ENCODE measurements around the gene PRDX3.

Gene PRDX3

DNA sequence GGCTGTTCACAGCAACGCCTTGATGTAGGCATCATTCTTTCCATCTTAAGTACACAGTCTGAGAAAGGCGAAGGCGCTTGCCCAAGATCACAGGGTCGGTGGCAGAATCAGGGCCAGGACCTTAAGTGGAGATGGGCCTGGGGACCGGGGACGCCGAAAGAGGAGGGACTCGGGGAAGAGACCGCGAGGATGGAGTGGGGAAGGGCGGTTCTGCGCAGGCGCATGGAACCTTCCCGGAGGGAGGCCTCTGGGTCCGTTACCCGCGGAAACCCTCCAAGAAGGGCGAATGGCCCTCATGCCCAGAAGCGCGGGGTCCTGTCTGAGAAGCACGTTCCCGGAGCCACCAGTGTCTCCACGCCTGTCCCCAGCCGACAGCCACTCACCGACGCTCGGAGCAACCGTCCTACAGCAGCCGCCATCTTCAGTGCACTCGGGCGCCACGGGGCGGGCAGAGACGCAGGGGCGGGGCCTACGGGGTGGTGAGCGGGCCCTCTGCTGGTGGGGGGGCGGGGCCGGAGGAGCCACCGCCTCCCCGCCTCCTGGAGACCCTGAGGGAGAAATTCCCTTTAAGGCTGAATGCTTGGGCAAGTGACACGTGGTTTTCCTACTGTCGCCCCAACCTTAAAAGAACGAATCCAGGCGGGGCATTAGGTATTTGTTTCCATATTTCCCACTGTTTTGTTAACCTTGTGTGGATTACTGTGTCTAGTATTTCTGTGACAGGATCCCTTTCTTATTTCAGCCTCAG lies at the start of gene PRDX3:
Gene PRDX3 (minus strand): TSS at position 441 of the 748 bp plus-strand sequence. CDS start 22 bp downstream, at position 419.
- in situ Hi-C loops (cut with MboI; ENCODE audit: low sequenced_read_pairs) = no loop called here

DNA sequence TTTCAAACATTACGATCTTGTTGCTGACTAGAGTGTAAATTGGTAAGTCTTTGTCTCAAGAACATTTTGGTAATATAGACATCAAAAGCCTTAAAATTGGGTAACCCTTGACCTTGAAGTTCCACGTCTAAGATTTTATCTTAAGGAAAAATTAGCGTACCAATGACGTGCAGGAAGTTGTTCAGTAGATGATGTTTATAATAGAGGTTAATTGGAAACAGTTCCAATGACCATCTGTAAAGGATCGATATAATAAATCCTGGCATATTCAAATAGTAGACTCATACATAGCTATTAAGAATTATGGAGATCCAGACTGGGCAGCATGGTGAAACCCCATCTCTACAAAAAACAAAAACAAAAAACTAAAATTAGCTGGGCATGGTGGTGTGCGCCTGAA lies 49.2 kb upstream of the PRDX3 start:
- in situ Hi-C loops (cut with MboI; ENCODE audit: low sequenced_read_pairs) = no loop called here

DNA sequence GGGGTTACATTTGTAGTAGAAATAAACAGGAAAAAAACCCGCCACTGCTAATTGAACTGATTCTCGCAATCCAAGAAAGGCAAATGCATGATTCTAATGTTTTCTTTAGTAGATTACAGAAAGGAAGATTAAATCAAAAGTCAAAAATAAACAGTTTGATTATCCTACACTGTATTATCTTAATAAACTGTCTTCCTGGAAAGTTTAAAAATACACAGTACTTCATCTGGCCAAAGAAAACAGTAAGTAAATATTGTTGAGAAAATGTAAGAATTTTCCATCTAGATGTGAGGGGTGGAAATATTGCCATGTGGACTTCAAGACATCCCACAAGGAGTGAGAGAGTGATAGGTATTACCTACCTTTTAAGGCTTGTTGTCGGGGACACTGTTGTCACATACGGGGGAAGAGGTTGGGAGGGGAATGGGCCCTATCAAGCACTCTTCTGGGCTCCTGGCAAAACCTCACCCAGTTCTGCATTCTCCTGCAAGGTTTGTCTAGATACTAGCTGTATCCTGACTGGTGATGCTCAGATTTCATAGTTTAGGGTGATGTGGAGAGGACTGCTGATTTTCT lies 46.6 kb upstream of the PRDX3 start:
- in situ Hi-C loops (cut with MboI; ENCODE audit: low sequenced_read_pairs) = no loop called here

DNA sequence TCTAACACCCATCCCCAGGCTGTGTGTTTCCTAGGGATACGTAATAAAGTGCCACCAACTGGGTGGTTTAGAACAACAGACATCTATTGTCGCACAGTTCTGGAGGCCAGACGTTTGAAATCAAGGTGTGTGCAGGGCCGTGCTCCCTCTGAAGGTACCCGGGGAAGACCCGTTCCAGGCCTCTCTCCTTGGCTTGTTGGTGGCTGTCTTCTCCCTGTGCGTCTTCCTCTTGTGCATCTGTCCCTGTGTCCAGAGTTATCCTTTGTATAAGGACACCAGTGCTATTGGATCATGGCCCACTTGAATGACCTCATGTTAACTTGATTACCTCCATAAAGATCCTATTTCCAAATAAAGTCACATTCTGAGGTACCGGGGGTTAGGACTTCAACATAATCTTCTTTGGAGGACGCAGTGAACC lies 44.4 kb upstream of the PRDX3 start:
- in situ Hi-C loops (cut with MboI; ENCODE audit: low sequenced_read_pairs) = no loop called here

DNA sequence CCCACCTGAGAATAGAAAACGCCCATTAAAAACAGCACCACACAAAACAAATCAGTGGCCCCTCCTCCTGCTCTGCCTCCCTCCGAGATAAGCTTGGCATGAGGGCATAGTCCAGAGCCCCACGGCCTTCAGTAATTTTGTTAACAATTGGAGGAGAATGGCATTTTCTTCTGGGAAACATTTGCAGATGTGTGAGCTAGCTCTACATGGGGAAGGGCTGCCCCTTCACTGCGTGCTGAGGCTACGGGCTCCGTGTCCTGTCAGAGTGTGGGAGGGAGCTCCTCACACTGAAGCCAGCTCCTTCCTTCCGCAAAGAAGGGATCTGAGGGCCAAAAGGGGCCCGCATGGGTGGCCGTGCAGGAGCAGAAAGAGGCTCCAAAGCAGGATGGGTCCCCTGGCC lies 43.9 kb upstream of the PRDX3 start:
- in situ Hi-C loops (cut with MboI; ENCODE audit: low sequenced_read_pairs) = no loop called here

DNA sequence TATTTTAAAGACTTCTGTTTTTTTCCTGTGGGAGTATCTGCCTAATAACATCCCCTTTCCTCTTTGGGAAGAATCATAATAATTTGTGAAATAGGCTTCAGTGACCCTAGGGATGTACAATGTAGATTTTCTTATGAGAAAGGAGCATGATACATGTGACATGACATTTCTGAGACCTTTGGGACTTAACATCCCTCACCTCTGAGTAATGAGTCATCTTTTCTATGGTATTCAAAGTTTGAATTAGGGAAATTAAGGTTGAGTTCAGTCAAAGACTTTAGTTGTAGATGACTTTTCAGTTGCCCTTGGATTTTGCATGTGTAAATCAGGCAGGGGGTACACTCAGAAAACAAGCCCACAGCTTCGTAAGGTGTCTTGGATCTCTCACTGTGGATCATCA lies 43.1 kb upstream of the PRDX3 start:
- in situ Hi-C loops (cut with MboI; ENCODE audit: low sequenced_read_pairs) = no loop called here

DNA sequence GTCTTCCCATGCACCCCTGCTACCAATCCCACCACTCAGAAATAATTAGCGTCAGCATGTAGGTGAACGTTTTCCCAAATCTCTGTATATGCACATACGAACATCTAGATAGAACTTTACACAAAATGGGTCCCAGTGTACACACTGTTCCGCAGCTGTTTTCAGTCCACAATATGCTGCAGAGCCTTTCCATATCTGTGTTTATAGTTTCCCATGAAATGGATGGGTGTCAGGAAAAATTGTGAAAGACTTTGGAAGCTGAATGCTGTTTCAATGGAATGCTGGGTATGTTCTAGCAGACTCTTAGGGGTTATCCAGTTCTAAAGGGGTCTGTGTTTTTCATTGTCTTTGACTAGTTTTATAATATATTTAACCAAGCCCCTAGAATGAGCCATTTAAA lies 42.6 kb upstream of the PRDX3 start:
- in situ Hi-C loops (cut with MboI; ENCODE audit: low sequenced_read_pairs) = no loop called here

DNA sequence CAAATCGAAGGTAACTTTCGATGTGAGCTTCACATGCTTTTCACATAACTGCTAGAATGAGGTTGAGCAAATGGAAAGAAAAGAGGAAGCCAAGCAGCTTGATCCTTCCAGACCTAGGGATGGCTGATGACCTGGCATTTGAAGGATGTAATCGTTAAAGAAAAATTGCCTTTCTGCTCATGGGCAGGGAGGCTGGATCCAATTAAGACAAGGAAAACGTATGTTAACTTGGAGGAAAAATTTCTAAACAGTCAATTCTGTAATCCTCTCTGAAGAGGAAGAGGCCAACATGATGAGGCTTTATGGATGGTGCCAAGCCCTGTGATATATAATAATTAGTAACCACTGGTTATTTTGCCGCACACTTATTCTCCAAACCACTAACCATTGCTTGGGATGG lies 41.3 kb upstream of the PRDX3 start:
- in situ Hi-C loops (cut with MboI; ENCODE audit: low sequenced_read_pairs) = no loop called here

DNA sequence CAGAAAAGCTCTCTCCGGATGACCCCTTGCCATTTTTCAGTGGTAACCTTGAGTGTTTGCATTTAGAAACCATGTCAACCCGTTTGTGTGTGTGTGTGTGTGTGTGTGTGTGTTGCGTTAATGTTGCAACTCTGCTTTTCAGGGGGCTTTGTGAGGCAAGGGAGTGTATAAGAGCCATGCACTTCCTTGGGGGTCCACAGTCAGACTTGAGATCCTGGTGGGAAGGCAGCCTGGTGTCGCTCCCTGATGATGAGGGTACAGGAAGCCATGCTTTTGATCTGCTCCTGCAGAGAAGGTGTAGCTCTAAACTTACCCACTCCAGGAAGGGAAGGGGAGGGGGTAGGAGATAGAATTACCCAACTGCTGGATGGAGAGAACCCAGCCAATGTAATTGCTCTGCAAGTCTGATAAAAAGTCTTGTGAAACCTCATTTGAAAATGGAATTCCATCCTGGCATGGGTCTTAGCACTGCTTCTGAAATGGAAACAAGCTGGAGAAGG lies 39.4 kb upstream of the PRDX3 start:
- in situ Hi-C loops (cut with MboI; ENCODE audit: low sequenced_read_pairs) = no loop called here

DNA sequence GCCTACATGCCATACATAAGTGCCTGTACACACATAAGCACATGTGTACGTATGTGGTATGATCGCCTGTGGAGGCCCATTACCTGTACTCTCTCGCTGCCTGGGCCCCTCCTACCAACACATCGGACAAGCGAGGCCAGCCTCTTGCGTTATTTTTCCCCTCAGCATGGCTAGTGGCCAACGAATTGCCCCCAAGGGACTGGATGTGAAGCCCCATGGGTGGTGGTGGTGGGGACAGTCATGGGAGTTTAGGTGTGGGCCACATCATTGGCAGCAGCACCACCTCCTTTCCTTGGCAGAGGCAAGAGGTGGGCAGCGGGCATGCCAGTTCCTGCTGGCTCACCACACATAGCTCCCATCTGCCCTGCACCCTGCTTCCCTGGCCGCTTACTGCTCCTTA lies 38.8 kb upstream of the PRDX3 start:
- in situ Hi-C loops (cut with MboI; ENCODE audit: low sequenced_read_pairs) = no loop called here

DNA sequence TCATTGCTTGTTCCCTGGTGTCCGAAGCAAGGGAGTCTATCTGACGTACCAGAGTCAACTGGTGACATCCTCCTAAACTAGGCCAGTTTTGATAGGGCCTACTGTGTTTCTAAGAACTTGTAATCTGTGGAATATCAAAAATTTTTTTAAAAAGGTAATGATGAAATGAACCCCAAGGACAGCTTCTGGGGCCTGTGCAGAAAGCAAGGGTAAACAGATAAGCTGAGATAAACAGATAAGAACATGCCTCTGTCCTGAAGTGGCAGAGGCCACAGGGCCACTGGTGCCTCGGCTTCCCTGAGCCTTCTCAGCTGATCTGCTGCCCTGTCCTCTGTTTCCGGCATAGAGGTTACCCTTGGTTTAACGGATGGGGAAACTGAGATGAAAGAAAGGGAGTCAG lies 37.5 kb upstream of the PRDX3 start:
- in situ Hi-C loops (cut with MboI; ENCODE audit: low sequenced_read_pairs) = no loop called here

DNA sequence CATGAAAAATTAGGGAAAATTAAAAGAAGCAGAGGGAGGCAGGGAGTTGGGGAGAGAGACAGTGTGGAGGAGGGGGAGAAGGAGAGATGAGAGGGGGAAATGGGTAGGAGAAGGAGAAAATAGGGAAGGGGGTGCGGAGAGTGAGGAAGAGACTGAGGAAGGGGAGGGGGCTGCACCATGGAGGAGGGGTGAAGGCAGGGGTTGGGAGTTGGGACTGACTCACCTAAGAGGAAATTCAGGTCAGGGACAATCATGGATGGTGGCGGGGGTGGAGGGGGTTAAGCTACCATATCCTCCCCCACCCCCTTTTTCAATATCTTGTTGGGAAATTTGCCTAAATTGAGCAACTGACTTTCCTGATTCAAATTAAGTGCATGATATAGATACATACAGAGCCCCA lies 36.8 kb upstream of the PRDX3 start:
- in situ Hi-C loops (cut with MboI; ENCODE audit: low sequenced_read_pairs) = no loop called here

DNA sequence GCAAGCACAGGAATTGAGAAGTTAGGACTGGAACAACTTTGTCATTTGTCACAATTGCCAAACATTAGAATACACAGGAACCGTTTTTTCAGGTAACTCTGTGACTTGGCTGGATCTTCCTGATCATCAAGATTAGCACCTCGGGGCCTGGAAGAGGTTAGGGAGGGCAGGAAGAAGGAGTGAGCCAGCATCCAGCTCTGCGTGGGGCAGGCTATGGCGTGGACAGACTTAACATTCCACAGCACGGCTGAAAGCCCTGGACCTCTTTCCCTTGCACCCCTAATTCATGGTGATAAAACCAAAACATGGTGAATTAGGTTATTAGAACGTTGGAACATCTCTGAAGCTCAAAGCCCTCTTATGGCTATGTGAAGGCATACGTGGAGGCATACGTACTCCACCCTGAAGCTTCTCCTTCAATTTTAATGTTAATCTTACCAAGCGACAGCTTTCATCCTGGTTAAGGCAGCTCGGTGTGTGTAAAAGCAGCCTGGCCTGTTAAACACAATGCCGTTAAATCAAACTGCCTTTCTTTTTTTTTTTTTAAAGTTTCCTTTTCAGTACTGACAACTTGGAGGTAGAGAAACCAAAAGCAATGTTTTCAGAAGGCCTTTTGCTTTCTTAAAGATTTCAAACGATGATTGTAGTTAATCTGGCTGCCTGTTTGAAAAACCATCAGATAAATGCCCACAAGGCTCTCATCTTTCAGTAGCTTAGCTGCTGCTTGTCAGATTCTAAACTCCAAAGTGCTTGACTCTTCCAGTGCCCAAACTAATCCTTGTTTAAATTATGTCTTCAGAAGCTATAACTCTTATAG lies 33.2 kb upstream of the PRDX3 start:
- in situ Hi-C loops (cut with MboI; ENCODE audit: low sequenced_read_pairs) = no loop called here

DNA sequence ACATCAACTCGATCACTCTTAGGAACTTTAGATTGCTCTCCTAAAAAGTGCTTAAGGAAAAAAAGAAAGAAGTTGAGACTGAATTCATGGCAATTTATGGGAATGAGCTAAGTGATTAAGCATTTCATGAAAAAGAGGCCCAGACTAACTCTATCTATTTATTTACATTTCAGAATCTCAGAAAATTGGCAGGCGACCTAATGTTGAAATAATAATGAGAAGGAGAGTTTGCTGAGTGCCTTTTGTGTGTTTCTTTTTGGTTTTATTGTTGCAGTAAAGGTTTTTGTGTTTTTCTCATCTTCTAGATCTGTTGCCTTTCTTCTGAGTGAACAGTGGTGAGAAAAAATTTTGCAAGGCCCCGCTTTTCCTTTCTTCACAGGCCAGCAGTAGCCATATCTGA lies 32.6 kb upstream of the PRDX3 start:
- in situ Hi-C loops (cut with MboI; ENCODE audit: low sequenced_read_pairs) = no loop called here

DNA sequence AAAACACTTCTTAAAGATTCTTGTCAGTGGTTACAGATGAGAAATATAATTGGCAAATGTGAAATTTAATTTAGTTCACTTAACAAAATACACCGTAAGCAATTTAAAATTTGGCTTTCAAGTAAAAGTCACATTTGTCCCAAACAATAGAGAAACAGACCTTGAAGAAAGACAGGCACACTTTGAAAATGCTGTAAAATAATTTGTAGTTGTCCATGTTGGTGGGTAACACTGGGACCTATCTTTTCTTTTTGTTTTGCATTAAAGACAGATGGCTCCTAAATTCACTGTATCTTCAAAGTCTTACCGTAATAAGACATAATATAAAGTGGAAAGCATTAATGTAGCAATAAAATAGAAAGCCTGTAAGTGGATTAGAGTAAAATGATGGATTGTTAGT lies 32.0 kb upstream of the PRDX3 start:
- in situ Hi-C loops (cut with MboI; ENCODE audit: low sequenced_read_pairs) = no loop called here

DNA sequence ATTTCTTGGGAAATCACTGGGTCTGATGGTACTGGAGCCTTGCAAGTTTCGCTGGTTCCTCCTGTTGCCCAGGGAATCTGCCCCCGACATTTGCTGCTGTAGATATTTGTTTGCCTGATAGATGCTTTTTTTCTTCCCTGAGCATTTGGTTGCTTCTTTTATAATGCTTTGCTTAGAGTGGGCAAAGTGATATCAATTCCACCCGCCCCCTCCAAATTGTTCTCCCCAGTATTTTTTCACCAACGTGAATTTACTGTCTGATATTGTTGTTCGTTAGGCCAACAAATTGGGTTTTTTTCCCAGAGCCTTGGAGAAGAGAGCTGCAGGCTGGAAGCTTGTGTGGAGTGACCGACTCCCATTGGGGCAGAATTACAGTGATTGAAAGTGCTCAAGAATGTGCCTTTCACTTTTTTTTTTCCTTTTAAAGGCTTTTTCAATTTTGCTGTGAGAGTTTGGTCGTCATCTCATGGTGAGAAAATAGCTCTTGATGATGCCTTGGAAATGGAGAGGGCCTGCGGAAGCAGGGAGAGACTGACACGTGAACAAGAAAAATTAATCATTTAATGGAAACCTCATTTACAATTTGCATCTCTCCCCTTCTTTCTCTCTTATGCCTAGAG lies 31.2 kb upstream of the PRDX3 start:
- in situ Hi-C loops (cut with MboI; ENCODE audit: low sequenced_read_pairs) = loop anchor here (10.0 kb wide), 1 partner anchor 205 kb away; no protein-coding TSS in a partner anchor

DNA sequence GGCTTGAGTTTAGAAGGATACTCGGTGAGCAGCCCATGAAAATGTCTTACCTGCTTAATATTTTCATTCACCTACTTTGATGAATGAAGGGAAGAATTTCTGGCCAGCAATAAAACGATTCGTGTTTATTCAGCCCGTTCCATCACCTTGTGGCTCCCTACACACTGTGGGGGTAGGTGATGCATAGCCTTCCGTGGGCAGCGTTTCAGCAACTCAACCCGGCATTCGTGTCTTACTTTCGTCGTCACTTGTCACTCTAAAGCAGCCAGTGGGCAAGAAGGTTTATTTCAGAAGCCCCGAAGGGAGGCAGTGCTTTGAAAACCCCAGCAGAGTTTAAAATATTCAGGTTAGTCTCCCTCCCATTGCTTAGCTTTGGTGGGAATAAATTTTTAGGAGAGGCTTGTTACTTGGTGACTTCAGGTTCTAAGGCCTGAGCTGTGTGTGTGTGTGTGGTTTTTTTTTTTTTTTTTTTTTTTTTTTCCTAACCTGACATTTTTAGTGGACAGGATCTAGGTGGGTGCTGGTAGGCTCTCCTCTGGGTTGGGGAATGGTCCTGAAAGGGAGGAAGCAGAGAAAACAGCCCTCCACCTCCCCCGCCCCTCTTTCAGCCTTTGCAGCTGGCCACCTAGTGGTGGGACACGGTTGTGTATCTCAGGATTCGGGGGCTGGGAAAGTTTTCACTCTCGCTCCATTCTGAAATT lies 30.6 kb upstream of the PRDX3 start:
- in situ Hi-C loops (cut with MboI; ENCODE audit: low sequenced_read_pairs) = loop anchor here (10.0 kb wide), 1 partner anchor 206 kb away; no protein-coding TSS in a partner anchor

DNA sequence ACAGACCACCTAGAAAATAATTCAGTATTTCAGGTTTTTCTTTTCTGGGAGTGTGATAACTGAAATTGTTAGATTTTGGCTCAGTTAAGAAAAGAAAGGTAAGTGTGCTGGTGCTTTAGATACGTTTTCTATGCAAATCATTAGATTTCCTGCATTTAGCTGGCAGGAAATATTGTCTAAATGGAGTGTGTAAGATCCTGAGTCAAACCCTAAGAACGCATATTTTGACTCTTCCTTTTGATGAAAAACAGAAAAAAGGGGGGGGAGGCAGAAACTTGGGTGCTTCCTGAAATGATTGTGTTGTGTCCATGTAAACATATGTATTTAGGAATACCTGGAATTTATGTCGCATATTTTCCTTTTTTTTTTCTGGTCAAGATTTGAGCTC lies 29.9 kb upstream of the PRDX3 start:
- in situ Hi-C loops (cut with MboI; ENCODE audit: low sequenced_read_pairs) = loop anchor here (10.0 kb wide), 1 partner anchor 206 kb away; no protein-coding TSS in a partner anchor

DNA sequence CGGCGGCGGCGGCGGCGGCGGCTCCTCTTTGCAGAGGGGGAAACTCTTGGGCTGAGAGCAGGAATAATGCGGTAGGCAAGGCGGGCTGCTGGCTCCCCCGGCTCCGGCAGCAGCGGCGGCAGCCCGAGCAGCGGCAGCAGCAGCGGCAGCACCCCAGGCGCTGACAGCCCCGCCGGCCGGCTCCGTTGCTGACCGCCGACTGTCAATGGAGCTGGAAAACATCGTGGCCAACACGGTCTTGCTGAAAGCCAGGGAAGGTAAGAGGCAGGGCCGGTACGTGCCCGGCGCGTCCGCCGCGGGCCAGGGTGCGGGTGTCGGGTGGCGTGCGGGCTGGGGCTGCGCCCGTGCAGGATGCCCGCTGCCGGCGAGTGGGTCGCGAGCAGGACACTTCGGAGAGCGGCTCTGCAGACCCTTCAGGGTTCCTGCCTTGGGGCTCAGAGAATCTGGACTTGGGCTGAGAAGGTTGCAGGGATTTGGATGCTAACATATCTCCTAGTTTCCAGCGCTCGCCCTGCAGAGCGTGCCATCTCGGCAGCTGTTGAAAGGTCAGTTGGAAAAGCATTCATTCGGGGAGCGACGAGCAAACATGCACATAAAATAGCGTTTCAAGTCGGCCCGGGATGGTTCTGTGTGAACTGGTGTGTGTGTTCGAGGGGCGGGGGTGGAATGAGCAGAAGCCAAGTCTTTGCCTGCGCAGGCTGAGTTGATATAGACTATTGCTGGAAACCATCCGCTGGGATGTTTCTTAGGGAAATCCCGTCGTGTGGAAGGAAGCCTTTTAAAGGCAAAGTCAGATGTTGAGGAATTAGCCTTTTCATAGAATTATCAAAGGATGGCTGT lies 29.3 kb upstream of the PRDX3 start:
- in situ Hi-C loops (cut with MboI; ENCODE audit: low sequenced_read_pairs) = loop anchor here (10.0 kb wide), 1 partner anchor 207 kb away; no protein-coding TSS in a partner anchor

DNA sequence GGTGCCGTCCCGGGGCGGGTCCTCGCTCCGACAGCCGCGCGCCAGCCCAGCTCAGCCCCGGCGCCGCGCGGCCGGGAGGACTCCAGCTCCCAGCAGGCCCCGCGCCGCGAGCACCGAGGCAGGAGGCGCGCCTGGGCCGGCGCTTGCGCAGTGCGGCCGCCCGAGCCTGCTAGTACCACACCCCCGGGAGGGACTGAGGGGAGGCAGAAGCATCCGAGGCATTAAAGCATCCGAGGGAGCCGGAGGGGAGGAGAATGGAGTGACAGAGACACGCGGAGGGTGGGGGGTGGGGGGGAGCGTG lies 28.7 kb upstream of the PRDX3 start, which contains the start of gene GRK5:
Gene GRK5 (plus strand): TSS at position 206 of the 301 bp plus-strand sequence. CDS start 347 bp downstream, outside the sequence.
- in situ Hi-C loops (cut with MboI; ENCODE audit: low sequenced_read_pairs) = loop anchor here (10.0 kb wide), 1 partner anchor 207 kb away; no protein-coding TSS in a partner anchor
